Occipital lobe (tissue), 2 donors: Measurements from ENCODE around the gene TK2. TPM values are rescaled to one million over a fixed set of nuclear protein-coding genes. Genes with fewer than 3 reads are reported as not detected.
A peak's percentile ranks its signal among the peaks of the same experiment; 100 is the strongest.
"Not testable (repeated sequence)": the region's sequence is repeated elsewhere in the genome, so short reads cannot be mapped to it uniquely, and the experiment has no call there.

Experiments used
- DNase-seq: peaks from one replicate; lab custom pipeline; 2025; lab: John Stamatoyannopoulos, UW
- total RNA-seq: library from RNA; depleted of rRNA; stranded (reverse); fragments of >200 nt; gene quantifications from one replicate; pipeline ENCODE4 v1.2.3, GENCODE V29; 2014

Gene TK2
- 26.4 TPM for total RNA-seq

GRCh38 chr16:66549284-66550131 lies at the start of gene TK2:
TK2 (minus strand) TSS chr16:66550122; CDS start chr16:66550061, 61 bp downstream.
- peak; percentile 66 for DNase-seq

- DNase-seq = no peak
Observed at GRCh38 chr16:66598111-66598510, 48.2 kb upstream of the TK2 start.

- DNase-seq = no peak
Observed at GRCh38 chr16:66596986-66597848, 47.3 kb upstream of the TK2 start.

- DNase-seq = not testable (repeated sequence)
Observed at GRCh38 chr16:66596559-66596958, 46.6 kb upstream of the TK2 start.

- DNase-seq = no peak
Observed at GRCh38 chr16:66594739-66595138, 44.8 kb upstream of the TK2 start.

- DNase-seq = no peak
Observed at GRCh38 chr16:66592814-66593213, 42.9 kb upstream of the TK2 start.

GRCh38 chr16:66592241-66592640 lies 42.3 kb upstream of the TK2 start:
- DNase-seq = no peak

- no peak for DNase-seq
Observed at GRCh38 chr16:66591018-66591417, 41.1 kb upstream of the TK2 start.

GRCh38 chr16:66590322-66590721 lies 40.4 kb upstream of the TK2 start:
- DNase-seq = no peak

GRCh38 chr16:66588981-66589713 lies 39.2 kb upstream of the TK2 start:
- no peak for DNase-seq

- DNase-seq = no peak
Observed at GRCh38 chr16:66587881-66588600, 38.1 kb upstream of the TK2 start.

- no peak for DNase-seq
Observed at GRCh38 chr16:66585481-66586239, 35.7 kb upstream of the TK2 start.

- DNase-seq = no peak
Observed at GRCh38 chr16:66581246-66581952, 31.5 kb upstream of the TK2 start.

GRCh38 chr16:66580605-66581209 lies 30.8 kb upstream of the TK2 start:
- DNase-seq = no peak

GRCh38 chr16:66578651-66579531 lies 29.0 kb upstream of the TK2 start, which contains the start of gene CMTM2:
CMTM2 (plus strand) TSS chr16:66579463; CDS start chr16:66579608, 145 bp downstream.
- DNase-seq = no peak

- DNase-seq = no peak
Observed at GRCh38 chr16:66576296-66576695, 26.4 kb upstream of the TK2 start.

- DNase-seq = no peak
Observed at GRCh38 chr16:66575060-66575459, 25.1 kb upstream of the TK2 start.

- no peak for DNase-seq
Observed at GRCh38 chr16:66574531-66574930, 24.6 kb upstream of the TK2 start.
